Uterus (tissue), 4 donors: Measurements from ENCODE around the gene CACNA1D. TPM values are rescaled to one million over a fixed set of nuclear protein-coding genes. Genes with fewer than 3 reads are reported as not detected.

Source experiments
- DNase-seq, 2 donors: peaks; one replicate each; pipeline ENCODE4 v3.0.0-alpha.2; 2019 to 2020
- H3K27ac ChIP-seq, 2 donors: fragments of 200-600 bp; sonication (generic); 1 replicate in 1 of 2; 2 replicates in 1 of 2; pipeline ENCODE4 v1.5.1; 2016 to 2018
- H3K27me3 ChIP-seq, 2 donors: fragments of 200-600 bp; sonication (generic); one replicate each; pipeline ENCODE4 v1.5.1; 2018 to 2019; ENCODE audit warnings: control low read depth in 1 of 2
- H3K36me3 ChIP-seq, 2 donors: fragments of 200-600 bp; sonication (generic); one replicate each; pipeline ENCODE4 v1.5.1; 2019; ENCODE audit warnings: control low read depth in 1 of 2
- H3K4me1 ChIP-seq, 2 donors: fragments of 200-600 bp; sonication (generic); one replicate each; pipeline ENCODE4 v1.5.1; 2018 to 2019; ENCODE audit warnings: control low read depth in 1 of 2
- H3K4me3 ChIP-seq, 2 donors: fragments of 200-600 bp; sonication (generic); 1 replicate in 1 of 2; 2 replicates in 1 of 2; pipeline ENCODE4 v1.5.1; 2018 to 2019; ENCODE audit warnings: mild to moderate bottlenecking in 1 of 2
- H3K9me3 ChIP-seq, 2 donors: fragments of 200-600 bp; sonication (generic); one replicate each; pipeline ENCODE4 v1.5.1; 2019; ENCODE audit warnings: control low read depth in 1 of 2
- POLR2A ChIP-seq, 2 donors: fragments of 450-650 bp; IDR thresholded peaks; one replicate each; pipeline ENCODE4 v1.6.1; 2016; ENCODE audit warnings: antibody characterized with exemption in 2 of 2, mild to moderate bottlenecking in 1 of 2, moderate library complexity in 1 of 2
- intact Hi-C: fragments of 100-400 bp; cut with DNase I; formaldehyde crosslinking; loops from one replicate; pipeline ENCODE4 v1.15.1; 2023; ENCODE audit warnings: low total_unique reads
- total RNA-seq, 4 donors: library from RNA; depleted of rRNA in 3 of 4; stranded (reverse); fragments of >200 nt in 3 of 4; gene quantifications; one replicate each; pipeline versions ENCODE4 v1.1.0 to v1.2.4, GENCODE V29; 2014 to 2023
- TF ChIP-seq, protein P1 (sequence below), 4 experiments: fragments of 200-600 bp in 2 of 4; fragments of 450-650 bp in 2 of 4; sonication (generic) in 2 of 4; IDR thresholded peaks; one replicate each; pipeline ENCODE4 v1.5.1; 2016 to 2019; ENCODE audit warnings: antibody characterized with exemption in 4 of 4, mild to moderate bottlenecking in 2 of 4, moderate library complexity in 1 of 4
- donor health status: DM: yes; HTN: yes; CAD: no.

Gene CACNA1D
- total RNA-seq, 4 donors from 2014 or later = 0.88 to 97.5 (median 63.4) TPM

DNA sequence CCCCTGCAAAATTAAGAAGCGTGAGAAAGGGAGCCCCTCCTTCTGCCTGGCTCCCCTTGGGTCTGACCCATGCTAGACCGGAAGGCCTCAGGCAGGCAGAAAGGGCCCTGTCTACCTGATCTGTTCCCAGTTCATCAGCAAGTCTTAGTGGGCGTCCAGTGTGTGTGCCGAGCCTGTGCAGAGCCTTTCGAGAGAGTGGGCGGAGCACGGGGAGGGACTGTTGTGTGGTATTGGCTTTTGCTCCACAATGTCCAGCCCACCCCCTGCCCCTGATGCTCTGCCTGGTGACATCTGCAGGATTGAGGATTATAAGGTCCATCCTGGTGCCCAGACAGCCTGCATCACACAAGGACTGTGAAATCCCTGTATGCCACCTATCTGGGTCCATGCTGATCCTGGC lies 268.9 kb downstream of the CACNA1D start:
- H3K27ac ChIP-seq = no peak overlapping the region
- intact Hi-C loops = no loop called here
- no peaks in the 10 kb centered on the region for H3K4me1 ChIP-seq
- no peak overlapping the region for H3K4me3 ChIP-seq
- TF ChIP-seq POLR2A (IDR thresholded peaks at IDR 0.05) = no peak
- TF ChIP-seq, protein P1, sequence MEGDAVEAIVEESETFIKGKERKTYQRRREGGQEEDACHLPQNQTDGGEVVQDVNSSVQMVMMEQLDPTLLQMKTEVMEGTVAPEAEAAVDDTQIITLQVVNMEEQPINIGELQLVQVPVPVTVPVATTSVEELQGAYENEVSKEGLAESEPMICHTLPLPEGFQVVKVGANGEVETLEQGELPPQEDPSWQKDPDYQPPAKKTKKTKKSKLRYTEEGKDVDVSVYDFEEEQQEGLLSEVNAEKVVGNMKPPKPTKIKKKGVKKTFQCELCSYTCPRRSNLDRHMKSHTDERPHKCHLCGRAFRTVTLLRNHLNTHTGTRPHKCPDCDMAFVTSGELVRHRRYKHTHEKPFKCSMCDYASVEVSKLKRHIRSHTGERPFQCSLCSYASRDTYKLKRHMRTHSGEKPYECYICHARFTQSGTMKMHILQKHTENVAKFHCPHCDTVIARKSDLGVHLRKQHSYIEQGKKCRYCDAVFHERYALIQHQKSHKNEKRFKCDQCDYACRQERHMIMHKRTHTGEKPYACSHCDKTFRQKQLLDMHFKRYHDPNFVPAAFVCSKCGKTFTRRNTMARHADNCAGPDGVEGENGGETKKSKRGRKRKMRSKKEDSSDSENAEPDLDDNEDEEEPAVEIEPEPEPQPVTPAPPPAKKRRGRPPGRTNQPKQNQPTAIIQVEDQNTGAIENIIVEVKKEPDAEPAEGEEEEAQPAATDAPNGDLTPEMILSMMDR (IDR thresholded peaks at IDR 0.05) = no peak
- H3K27me3 ChIP-seq = no peaks in the 10 kb centered on the region
- no peaks in the 10 kb centered on the region for H3K36me3 ChIP-seq
- no peaks in the 10 kb centered on the region for H3K9me3 ChIP-seq
- no peak for DNase-seq

DNA sequence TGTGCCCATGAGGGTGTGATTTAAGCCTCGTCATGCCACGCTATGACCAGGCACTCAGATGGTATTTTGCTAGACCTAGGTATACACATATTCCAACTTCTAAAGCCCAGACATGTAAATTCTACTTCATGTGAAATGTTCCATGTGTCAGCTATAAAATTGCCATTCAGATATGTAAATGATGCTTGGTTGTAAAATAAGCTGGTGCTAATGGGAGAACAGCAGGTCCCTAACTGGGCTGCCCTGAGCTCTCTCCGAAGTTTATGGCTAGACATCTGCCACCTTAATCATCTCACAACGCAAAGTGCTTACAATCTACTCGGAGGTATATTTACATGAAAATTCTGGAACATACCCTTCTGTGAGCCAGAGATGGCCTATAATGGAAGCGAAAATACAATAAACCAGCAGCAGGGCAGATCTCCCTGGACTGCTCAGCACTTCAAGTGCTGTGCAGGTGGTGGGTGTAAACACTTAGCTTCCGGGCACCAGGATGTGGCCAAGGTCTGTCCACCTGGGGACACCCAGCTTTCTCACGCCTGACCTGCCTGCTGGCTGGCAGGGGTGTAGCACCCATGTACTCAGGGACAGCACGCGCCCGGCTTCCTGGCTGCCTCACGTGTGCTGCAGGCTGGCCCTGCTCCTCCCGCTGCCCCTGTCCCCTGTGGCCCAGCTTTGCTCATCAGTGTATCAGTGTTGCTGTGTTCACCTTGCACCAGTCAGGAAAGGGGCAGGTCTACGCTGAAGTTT lies 269.8 kb downstream of the CACNA1D start:
- Histone ChIP-seq H3K27me3 (no peaks in the 10 kb centered on the region), H3K4me3 (no peak overlapping the region), H3K27ac (no peak overlapping the region), H3K9me3 (no peaks in the 10 kb centered on the region), H3K36me3 (no peaks in the 10 kb centered on the region), H3K4me1 (no peaks in the 10 kb centered on the region)
- no peak for DNase-seq
- TF ChIP-seq, protein P1 (IDR thresholded peaks at IDR 0.05) = no peak
- no peak for TF ChIP-seq POLR2A (IDR thresholded peaks at IDR 0.05)
- intact Hi-C loops = no loop called here

DNA sequence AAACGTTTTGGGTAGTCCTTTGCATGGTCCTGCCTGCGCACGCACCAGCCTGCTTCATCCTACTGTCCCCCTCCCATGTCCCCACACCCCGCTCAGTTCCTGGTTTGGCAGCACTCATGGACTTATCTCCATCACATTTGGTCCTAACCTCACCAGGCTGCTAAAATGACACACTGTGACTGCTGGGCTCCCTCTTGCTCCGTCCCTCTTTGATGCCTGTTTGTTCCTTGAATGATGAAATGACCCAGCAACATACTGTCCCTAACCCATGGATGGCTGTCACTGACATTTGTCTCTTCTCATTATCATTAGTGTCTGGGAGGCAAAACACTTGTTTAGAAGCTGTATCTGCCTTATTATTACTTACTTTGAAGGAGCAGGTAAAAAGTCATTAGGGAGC lies 271.3 kb downstream of the CACNA1D start:
- Histone ChIP-seq H3K36me3 (no peaks in the 10 kb centered on the region), H3K27me3 (no peaks in the 10 kb centered on the region), H3K27ac (no peak overlapping the region), H3K4me1 (no peaks in the 10 kb centered on the region), H3K9me3 (no peaks in the 10 kb centered on the region), H3K4me3 (no peak overlapping the region)
- TF ChIP-seq, protein P1 (IDR thresholded peaks at IDR 0.05) = no peak
- no peak for TF ChIP-seq POLR2A (IDR thresholded peaks at IDR 0.05)
- no peak for DNase-seq
- intact Hi-C loops = no loop called here

DNA sequence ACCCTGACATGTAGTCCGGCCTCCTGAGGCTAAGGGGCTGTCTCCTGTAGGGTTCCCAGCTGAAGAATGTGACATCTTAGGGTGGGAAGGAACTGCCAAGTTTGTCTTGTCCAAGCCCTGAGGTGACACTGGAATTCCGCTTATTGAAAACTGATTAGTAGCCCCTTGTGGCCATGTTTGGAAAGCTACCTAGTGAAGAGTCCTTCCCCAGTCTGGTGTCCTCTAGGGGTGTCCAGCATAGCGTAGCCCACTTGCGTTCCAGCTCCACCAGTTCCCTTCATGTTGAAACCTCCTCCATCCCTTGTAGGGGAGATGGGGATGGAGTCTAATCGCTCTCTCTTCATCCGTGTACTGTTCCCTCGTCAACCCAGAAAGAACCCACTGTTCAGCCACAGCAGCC lies 272.3 kb downstream of the CACNA1D start:
- Histone ChIP-seq H3K9me3 (no peaks in the 10 kb centered on the region), H3K27ac (no peak overlapping the region), H3K27me3 (no peaks in the 10 kb centered on the region), H3K36me3 (no peaks in the 10 kb centered on the region), H3K4me1 (no peaks in the 10 kb centered on the region), H3K4me3 (no peak overlapping the region)
- intact Hi-C loops = no loop called here
- TF ChIP-seq POLR2A (IDR thresholded peaks at IDR 0.05) = no peak
- TF ChIP-seq, protein P1 (IDR thresholded peaks at IDR 0.05) = no peak
- no peak for DNase-seq

DNA sequence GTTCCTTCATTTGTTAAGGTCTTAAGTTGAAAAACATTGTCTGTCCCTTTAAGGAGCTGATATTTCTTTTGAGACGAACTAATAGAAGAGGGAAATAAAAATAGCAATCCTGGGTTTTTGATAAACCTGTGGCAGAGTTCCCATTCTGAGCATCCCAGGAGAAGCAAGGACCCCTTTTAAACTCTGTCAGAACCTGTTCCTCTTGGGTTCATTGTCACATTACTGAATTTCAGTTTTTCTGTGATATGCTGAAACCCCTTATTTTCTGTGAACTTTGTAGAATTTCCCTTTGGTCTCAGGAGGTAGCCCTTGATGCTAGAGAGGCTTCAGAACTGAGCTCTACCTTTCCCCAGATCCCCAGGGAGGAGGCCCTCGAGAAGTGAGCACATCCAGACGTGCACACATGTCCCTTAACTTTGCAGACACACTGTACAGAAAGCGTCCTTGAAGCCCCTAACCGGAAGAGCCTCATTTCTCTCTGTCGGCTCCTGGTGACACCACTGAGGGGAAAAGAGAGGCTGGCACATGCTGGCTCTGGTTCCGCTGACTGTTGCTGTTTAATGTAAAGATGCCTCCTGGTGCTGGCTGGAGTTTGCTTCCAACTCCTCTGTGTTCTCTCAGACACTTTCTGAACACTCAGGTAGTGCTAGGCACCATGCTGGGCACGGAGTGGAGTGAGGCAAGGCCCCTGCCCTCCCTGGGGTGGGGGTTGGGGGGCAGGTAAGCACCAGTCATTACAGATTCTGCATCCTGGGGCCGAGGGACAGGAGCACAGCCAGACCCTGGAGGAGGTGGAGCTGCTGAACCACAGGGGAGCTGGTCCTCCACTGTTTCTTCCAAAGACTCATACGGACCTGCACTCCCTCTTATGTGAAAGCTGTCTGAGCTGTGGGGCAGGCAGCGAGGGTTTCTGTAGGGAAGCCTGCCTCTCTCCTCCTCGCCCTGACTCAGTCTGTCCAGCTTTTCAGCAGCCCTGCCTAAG lies 274.4 kb downstream of the CACNA1D start:
- intact Hi-C loops = no loop called here
- no peaks in the 10 kb centered on the region for H3K9me3 ChIP-seq
- DNase-seq = no peak
- H3K27me3 ChIP-seq = no peaks in the 10 kb centered on the region
- TF ChIP-seq POLR2A (IDR thresholded peaks at IDR 0.05) = no peak
- TF ChIP-seq, protein P1 (IDR thresholded peaks at IDR 0.05) = no peak
- no peaks in the 10 kb centered on the region for H3K36me3 ChIP-seq
- no peak overlapping the region for H3K4me3 ChIP-seq
- no peaks in the 10 kb centered on the region for H3K4me1 ChIP-seq
- H3K27ac ChIP-seq = no peak overlapping the region
